GM21825 (cell line): ENCODE measurements around the gene CLEC1B.
"Not testable (repeated sequence)": the region's sequence is repeated elsewhere in the genome, so short reads cannot be mapped to it uniquely, and the experiment has no call there.

Source experiments
- ATAC-seq: cut with Tn5 transposase; IDR thresholded peaks from one replicate; pipeline ENCODE4 v1.9.1; 2021; ENCODE audit warnings: mild to moderate bottlenecking, moderate library complexity; ENCODE audit not compliant: unreplicated experiment

CLEC1B gene

DNA sequence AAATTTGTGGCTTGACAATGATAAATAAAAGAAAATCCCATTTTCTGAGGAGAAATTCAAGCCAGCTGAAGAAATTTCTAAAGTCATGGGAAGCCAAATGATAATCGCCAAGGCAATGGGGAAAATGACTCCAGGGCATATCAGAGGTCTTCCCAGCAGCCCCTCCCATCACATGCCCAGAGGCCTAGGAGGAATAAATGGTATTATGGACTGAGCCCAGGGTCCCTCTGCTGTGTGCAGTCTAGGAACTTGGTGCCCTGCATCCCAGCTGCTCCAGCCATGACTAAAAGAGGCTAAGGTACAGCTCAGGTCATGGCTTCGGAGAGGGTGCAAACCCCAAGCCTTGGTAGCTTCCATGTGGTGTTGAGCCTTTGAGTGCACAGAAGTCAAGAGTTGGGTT is 23.3 kb downstream of the CLEC1B start:
- ATAC-seq, result no peak

DNA sequence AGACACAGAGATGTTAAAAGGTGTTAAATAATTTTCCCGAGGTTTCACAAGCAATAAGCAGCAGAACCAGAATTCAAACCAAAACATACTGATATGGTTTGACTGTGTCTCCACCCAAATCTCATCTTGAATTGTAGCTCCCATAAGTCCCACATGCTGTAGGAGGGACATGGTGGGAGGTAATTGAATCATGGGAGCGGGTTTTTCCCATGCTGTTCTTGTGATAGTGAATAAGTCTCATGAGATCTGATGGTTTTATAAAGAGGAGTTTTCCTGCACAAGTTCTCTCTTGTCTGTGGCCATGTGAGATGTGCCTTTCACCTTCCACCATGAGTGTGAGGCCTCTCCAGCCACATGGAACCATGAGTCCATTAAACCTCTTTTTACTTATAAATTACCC is 24.2 kb downstream of the CLEC1B start:
- not testable (repeated sequence) for ATAC-seq

DNA sequence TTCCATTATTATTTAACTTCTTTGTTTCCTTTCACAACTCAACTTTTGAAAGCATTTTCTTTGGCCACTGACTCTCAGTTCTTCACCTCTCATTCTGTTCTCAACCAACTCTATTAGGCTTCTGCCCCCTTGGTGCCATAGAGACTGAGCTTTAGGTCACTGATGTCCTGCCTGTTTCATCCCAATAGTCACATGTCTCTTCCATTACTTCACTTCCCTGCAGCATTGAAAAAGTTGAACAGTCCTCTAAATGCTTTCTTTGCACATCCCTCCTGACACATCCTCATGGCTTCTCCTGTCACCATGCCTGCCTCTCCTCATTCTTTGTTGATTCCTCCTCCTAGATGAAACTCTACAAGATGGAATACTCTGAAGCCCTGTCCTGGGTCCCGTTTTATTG is 25.0 kb downstream of the CLEC1B start:
- ATAC-seq, result no peak

DNA sequence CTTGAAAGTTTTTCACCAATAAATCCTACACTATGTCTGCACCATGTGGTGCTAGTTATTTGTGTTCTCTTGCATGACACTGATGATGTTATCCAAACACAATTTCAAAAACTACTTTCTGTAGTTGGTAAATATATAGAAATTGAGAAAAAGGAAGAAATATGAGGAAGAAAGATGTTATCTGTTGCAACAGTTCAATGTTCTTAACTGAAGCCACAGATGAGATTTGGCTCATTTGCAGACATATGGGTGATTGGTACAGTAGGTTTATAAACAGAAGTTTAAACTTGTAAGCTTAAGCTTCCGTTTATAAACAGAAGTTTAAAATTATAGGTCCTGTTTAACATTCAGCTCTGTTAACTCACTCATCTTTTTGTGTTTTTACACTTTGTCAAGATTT is 27.7 kb downstream of the CLEC1B start, which contains the start of gene CLEC12A:
CLEC12A (plus strand) TSS at position 229 of the 400 bp plus-strand sequence. CDS start 188 bp downstream, outside the sequence.
- ATAC-seq, result no peak

DNA sequence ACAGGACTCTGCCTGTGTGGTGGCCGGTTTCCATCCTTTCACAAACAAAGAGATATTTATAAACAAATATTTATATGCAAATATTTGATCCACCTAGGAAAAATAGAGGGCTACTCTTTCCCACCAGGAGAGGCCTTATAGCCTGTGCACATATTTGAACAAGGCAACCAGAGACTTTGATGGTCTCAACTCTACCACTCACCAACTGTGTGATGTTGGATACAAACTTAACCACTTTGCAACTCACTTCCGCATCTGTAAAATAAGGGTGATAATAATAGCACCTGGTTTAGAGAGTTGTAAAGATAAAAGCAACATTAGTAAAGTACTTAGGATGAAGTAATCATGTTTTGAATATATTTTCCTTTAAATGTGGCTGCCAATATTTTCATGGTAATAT is 29.2 kb downstream of the CLEC1B start:
- ATAC-seq, result no peak

DNA sequence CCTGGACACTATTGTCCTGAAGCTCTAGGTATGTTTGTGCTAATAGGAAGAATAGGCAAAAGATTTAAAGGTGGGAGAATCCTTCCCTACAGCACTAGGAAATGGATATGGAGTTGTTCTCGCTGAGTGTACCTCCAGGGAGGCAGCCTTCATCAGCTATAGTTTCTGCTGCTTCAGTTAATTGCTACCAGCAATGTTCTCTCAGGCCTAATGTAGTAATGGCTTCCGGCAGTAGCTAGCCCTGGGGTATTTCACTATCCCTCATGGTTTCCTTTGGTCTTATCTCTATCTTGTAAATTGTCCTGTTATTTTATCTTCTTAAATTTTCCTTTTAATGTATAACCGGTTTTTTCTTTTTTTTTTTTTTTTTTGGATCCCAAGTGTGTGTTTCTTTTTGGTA is 37.0 kb downstream of the CLEC1B start:
- no peak for ATAC-seq

DNA sequence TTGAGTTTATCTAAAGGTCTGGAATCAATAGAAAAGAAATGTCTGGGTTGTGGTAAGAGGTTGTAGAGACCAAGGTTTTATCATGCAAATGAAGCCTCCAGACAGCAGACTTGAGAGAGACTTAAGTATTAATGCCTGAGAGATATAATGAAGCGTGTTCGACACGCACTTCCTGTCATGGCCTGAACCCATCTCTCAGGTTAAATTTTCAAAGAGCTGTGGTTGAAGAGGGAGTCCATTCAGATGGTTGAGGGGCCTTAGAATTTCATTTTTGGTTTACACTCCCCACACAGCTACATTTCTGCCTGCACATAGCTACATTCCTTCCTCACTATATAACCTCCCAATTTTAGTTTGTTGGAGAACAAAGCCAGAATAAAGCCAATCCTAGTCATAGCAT is 37.8 kb downstream of the CLEC1B start:
- peak; percentile 79 for ATAC-seq

DNA sequence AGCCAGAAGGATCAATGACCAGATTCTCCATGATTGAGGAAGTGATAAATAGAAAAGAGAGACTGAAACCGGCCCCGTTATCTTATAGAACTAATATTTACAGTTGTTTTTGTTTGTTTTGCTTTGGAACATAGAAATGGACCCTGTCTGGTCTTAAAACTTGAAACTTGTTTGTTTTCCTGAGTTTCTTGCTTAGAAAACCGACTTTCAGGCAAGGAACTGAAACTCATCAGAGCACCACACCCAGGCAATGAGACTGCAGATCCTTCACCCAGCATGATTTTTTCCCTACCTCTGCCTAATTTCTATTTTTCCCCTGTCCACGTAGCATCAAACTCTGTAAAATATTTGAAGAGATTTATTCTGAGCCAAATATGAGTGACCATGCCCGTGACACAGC is 38.3 kb downstream of the CLEC1B start:
- no peak for ATAC-seq

DNA sequence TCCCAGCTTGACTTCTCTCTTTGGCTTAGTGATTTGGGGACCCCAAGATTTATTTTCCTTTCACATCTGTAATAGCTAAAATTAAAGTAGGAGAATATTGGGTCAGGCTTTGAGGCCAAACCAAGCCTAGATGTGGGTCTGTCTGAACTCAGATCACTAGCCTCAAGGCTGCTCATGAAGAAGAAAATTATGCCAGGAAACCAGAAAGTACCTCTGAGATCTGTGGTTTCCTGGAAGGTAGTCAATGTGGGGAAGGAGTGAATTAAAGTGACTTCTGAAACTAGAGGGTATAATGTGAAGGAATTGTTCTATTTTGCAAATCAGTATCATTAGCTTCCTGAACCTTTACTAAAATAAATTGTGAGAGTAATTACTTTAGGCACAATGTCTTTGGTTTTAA is 41.1 kb downstream of the CLEC1B start:
- ATAC-seq, result no peak

DNA sequence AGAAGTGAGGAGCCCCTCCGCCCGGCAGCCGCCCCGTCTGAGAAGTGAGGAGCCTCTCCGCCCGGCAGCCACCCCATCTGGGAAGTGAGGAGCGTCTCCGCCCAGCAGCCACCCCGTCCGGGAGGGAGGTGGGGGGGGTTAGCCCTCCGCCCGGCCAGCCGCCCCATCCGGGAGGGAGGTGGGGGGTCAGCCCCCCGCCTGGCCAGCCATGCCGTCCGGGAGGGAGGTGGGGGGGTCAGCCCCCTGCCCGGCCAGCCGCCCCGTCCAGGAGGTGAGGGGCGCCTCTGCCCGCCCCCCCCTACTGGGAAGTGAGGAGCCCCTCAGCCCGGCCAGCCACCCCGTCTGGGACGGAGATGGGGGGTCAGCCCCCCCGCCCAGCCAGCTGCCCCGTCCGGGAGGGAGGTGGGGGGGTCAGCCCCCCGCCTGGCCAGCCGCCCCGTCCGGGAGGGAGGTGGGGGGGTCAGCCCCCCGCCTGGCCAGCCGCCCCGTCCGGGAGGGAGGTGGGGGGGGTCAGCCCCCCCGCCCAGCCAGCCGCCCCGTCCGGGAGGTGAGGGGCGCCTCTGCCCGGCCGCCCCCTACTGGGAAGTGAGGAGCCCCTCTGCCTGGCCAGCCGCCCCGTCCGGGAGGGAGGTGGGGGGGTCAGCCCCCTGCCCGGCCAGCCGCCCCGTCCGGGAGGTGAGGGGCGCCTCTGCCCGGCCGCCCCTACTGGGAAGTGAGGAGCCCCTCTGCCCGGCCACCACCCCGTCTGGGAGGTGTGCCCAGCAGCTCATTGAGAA is 45.8 kb downstream of the CLEC1B start:
- not testable (repeated sequence) for ATAC-seq

DNA sequence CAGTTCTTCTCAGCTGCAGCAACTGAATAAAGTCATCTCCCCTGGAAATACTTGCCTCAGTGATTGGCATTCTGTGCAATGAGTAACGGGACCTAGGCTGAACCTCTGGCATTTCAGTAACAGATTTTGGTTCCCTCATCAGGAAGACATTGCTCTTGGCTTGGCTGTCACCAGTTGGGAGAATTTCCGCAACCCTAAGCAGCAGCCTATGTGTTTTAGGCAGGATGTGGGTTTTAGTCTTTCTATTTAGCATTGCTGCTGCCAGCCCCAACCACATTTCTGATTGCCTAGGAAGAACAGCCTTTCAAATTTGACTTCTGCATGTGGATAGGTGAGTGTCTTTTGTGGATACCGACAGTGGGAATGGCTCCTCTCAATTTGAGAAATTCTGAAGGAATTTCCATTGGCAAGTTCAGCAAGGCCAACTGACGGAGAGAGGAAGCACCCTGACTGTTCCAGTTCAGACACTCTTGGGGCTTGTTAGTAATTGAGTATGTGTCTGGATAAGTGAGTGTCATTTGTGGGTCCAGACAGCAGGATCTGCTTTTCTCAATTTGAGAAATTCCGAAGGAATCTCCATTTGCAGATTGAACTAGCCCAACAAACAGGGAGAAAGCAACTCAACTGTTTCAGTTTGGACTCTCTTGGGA is 47.8 kb downstream of the CLEC1B start:
- ATAC-seq, result no peak

DNA sequence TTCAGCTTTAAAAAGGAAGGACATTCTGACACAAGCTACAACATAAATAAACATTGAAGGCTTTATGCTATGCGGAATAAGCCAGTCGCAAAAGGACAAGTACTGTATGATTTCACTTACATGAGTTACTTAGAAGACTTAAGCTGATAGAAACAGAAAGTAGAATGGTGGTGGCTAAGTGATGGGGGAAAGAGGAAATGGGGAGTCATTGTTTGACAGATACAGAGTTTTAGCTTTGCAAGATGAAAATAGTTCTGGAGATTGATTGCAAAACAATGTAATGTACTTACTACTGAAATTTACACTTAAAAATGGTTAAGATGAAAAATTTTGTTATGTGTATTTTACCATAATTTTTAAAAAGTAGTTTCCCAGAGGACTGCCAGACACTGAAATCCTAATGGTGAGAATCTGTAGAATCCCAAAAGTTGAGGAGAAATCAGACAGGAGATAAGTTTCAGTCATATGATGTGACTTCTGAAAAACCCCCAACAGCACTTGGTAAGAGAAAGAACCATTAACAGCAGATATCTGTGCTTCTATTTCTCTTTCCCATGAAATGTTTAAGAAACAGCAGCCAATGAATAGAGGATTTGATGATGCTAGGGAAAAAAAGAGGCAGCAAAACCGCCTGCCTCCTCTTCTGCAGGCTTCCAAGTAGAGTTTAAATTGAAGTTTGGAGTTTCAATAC is 50.2 kb downstream of the CLEC1B start:
- peak; percentile 92 for ATAC-seq

DNA sequence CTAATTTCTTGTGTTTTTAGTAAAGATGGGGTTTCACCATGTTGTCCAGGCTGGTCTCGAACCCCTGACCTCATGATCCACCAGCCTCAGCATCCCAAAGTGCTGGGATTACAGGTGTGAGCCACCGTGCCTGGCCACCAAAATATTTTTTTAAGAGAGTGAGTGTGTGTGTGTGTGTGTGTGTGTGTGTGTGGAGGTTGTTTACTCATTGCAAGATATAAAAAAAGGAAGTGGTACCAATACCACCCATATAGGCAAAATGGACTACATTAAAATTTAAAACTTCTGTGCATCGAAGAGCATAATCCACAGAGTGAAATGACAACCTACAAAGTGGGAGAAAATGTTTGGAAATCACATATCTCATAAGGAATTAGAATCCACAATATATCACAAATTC is 51.2 kb downstream of the CLEC1B start:
- ATAC-seq, result no peak

DNA sequence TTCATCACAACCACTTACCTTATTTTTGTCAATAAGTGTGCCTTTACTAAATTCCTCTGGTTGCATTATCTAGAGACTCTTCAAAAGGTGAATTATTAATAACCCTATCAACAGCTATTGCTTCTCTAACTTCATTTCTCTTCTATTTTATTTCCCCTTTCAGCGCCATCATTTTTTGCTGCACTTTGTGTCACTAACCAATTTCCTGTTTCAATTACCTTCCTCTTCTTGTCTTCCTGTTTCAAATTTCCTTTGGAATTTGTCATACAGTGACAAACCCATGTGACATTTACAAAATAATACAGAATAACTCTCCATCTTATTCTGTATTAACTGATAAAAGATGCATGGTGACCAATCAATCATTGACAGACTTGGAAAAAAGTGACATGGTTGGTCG is 54.5 kb downstream of the CLEC1B start:
- no peak for ATAC-seq

DNA sequence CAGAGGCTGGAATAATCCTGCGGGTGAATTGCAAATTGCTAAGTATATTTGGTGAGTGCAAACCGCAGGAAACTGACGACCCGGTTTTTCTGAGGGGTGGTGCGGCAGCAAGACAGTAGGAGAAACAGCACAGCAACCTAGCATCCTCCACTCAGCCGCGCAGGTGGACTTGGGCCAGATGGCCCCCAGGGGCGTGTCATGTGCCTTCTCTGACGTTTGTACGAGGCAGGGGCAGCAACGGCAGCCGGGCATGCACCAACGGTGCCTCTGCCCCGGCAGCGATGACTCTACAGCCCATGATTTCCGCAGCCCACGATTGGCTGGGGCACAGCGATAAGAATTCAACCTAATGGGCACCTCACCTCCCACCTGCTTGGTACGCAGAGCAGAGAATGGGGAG is 55.7 kb downstream of the CLEC1B start:
- no peak for ATAC-seq
